ENCODE results near the gene CTNNBL1.

CTNNBL1 gene

GRCh38 chr20:37822141-37822601 lies 128.3 kb downstream of the CTNNBL1 start:
- no peak for TF ChIP-seq CTCF (conservative IDR thresholded peaks at IDR 0.05; ENCODE audit: control insufficient read depth, insufficient read depth, low read depth, low read length)
- peak; percentile 85 for DNase-seq (ENCODE audit: low read depth)
- no peak overlapping the region for H3K4me3 ChIP-seq (ENCODE audit: control insufficient read depth, low read depth, low read length)

- no peak overlapping the region for H3K4me3 ChIP-seq (ENCODE audit: control insufficient read depth, low read depth, low read length)
- no peak for TF ChIP-seq CTCF (conservative IDR thresholded peaks at IDR 0.05; ENCODE audit: control insufficient read depth, insufficient read depth, low read depth, low read length)
- DNase-seq (ENCODE audit: low read depth): no peak
Measured at GRCh38 chr20:37823296-37823980, 129.6 kb downstream of the CTNNBL1 start.

- no peak for DNase-seq (ENCODE audit: low read depth)
- H3K4me3 ChIP-seq (ENCODE audit: control insufficient read depth, low read depth, low read length): no peak overlapping the region
- TF ChIP-seq CTCF (conservative IDR thresholded peaks at IDR 0.05; ENCODE audit: control insufficient read depth, insufficient read depth, low read depth, low read length): no peak
Measured at GRCh38 chr20:37827605-37828004, 133.8 kb downstream of the CTNNBL1 start.

- H3K4me3 ChIP-seq (ENCODE audit: control insufficient read depth, low read depth, low read length): no peak overlapping the region
- no peak for DNase-seq (ENCODE audit: low read depth)
- TF ChIP-seq CTCF (conservative IDR thresholded peaks at IDR 0.05; ENCODE audit: control insufficient read depth, insufficient read depth, low read depth, low read length): no peak
Measured at GRCh38 chr20:37828684-37829083, 134.9 kb downstream of the CTNNBL1 start.

GRCh38 chr20:37829128-37829527 lies 135.3 kb downstream of the CTNNBL1 start:
- H3K4me3 ChIP-seq (ENCODE audit: control insufficient read depth, low read depth, low read length): no peak overlapping the region
- no peak for DNase-seq (ENCODE audit: low read depth)
- TF ChIP-seq CTCF (conservative IDR thresholded peaks at IDR 0.05; ENCODE audit: control insufficient read depth, insufficient read depth, low read depth, low read length): no peak

- no peak for DNase-seq (ENCODE audit: low read depth)
- no peak for TF ChIP-seq CTCF (conservative IDR thresholded peaks at IDR 0.05; ENCODE audit: control insufficient read depth, insufficient read depth, low read depth, low read length)
- no peak overlapping the region for H3K4me3 ChIP-seq (ENCODE audit: control insufficient read depth, low read depth, low read length)
Measured at GRCh38 chr20:37833221-37833896, 139.5 kb downstream of the CTNNBL1 start.

All from fibroblast of mammary gland (primary cell).